A673 (cell line): ENCODE data around the gene MAN1B1.

Experiments used
- CTCF ChIP-seq: fragments of 300-800, 200-600 bp; sonication (generic); conservative IDR thresholded peaks from 2 replicates; pipeline ENCODE4 v1.5.1; 2017; ENCODE audit warnings: low read depth, mild to moderate bottlenecking, antibody characterized with exemption, low read length, moderate library complexity, mixed read lengths
- EZH2 ChIP-seq: fragments of 200-600 bp; sonication (generic); IDR thresholded peaks from 2 replicates; pipeline ENCODE4 v1.6.1; 2017; ENCODE audit warnings: borderline replicate concordance, low read depth, mild to moderate bottlenecking, mixed read lengths, antibody characterized with exemption, low read length; ENCODE audit not compliant: poor library complexity, severe bottlenecking

GRCh38 chr9:137148661-137149060 lies 61.9 kb downstream of the MAN1B1 start:
- no peak for TF ChIP-seq CTCF
- TF ChIP-seq EZH2 = no peak
